ENCODE results near the gene ZDHHC11B.

The ZDHHC11B gene

DNA sequence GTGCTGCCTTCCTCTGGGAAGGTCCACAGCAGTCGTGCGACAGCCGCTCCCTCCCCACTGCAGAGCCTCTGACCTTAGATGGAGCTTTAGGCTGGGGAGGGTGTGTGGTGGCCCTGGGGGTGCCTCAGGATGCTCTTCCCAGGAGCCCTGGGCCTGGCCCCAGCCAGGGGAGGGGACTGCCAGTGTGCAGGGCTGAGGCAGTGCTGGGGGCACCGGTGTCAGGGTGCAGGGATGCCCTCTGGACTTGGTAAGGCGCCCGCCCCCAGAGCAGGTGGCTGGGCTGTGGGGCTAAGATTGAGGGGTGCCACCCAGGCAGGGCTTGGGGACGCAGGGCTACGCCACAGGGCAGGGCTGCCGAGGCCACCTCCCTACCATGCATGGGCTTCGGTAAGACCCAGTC is 13.9 kb downstream of the ZDHHC11B start:
- in situ Hi-C loops (cut with HindIII; ENCODE audit: low sequenced_read_pairs), result loop anchor here (25.0 kb wide), 1 partner anchor 258 kb away; the partner anchor contains the start of gene SLC9A3

DNA sequence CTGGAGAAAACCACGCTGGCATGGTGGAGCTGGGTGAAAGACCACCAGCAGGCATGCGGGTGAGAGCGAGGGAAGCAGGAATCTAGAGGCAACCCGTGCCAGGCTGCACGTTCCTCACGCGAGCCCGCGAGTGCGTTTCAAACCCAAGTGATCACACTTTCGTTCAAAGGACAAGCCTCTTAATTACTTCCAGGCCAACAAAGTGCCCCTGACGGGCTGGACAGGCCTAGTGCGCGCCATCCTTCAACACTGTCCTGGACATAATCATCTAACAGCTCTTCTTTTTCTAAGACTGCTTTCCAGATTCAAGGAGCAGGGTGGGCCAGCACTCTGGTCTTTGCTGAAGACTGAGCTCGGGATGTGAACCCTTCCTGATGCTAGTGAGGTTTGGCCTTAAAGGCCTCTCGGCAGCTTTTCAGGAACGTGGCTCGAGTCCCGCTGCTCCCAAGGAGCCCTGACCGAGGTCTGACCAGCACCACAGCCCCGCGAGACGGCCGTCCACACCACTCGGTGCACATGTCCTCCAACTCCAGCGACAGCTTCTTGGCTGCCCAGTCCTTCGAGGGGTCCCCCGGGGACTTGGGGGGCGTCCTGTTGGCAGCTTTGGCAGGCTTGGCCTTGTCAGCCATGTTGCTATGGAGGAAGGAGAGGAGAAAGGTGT is 14.9 kb downstream of the ZDHHC11B start:
- in situ Hi-C loops (cut with HindIII; ENCODE audit: low sequenced_read_pairs), result loop anchor here (25.0 kb wide), 1 partner anchor 257 kb away; the partner anchor contains the start of gene SLC9A3

- in situ Hi-C loops (cut with HindIII; ENCODE audit: low sequenced_read_pairs), result loop anchor here (25.0 kb wide), 1 partner anchor 255 kb away; the partner anchor contains the start of gene SLC9A3
Measured at GRCh38 chr5:766666-767431, 17.7 kb downstream of the ZDHHC11B start.

GRCh38 chr5:765948-766631 is 18.4 kb downstream of the ZDHHC11B start:
- in situ Hi-C loops (cut with HindIII; ENCODE audit: low sequenced_read_pairs), result loop anchor here (25.0 kb wide), 1 partner anchor 254 kb away; the partner anchor contains the start of gene SLC9A3

DNA sequence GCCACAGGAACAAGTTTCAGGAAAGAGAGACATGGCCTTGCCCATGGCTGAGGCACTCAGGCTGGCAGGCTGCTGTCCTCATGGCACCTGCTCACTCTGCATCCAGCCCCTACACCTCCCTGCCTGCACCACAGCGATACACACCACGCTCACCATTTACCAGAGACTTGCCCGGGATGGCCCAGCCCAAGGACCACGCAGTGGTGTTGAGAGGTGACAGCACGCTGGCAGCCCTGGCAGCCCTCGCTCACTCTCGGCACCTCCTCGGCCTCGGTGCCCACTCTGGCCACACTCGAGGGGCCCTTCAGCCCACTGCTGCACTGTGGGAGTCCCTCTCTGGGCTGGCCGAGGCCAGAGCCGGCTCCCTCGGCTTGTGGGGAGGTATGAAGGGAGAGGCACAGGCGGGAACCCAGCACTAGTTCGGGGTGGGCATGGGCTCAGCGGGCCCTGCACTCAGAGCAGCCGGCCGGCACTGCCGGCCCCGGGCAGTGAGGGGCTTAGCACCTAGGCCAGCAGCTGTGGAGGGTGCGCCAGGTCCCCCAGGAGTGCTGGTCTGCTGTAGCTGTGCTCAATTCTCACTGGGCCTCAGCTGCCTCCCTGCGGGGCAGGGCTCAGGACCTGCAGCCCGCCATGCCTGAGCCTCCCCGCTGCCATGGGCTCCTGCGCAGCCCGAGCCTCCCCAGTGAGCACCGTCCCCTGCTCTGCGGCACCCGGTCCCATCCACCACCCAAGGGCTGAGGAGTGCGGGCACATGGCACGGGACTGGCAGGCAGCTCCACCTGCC is 20.3 kb downstream of the ZDHHC11B start:
- in situ Hi-C loops (cut with HindIII; ENCODE audit: low sequenced_read_pairs), result loop anchor here (25.0 kb wide), 1 partner anchor 252 kb away; the partner anchor contains the start of gene SLC9A3

DNA sequence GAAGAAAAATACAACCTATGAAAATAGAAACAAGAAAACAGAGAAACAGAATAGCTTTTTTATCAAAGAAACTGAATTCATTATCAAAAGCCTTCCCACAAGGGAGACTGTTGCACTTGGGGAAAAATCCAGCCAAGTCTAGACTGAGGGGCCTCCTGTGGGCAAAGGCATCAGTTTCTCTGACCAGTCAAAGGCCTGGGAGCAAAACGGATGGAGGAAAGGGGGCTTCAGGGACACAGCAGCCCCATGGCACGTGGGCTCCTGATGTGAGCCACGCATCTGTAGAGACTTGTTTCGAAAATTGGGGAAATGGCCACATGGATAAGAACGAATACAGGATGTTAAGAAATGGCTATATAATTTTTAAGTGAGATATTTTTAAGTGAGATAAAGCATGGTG is 21.1 kb downstream of the ZDHHC11B start:
- in situ Hi-C loops (cut with HindIII; ENCODE audit: low sequenced_read_pairs), result loop anchor here (25.0 kb wide), 1 partner anchor 251 kb away; the partner anchor contains the start of gene SLC9A3

DNA sequence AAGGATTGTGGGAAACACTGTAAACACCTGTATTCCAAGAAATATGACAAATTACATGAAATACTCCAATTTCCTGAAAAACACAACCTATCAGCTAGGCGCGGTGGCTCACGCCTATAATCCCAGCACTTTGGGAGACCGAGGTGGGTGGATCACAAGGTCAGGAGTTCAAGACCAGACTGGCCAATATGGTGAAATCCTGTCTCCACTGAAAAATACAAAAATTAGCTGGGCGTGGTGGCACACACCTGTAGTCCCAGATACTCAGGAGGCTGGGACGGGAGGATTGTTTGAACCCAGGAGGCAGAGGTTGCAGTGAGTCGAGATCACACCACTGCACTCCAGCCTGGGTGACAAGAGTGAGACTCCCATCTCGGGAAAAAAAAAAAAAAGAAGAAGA is 21.5 kb downstream of the ZDHHC11B start:
- in situ Hi-C loops (cut with HindIII; ENCODE audit: low sequenced_read_pairs), result loop anchor here (25.0 kb wide), 1 partner anchor 251 kb away; the partner anchor contains the start of gene SLC9A3

DNA sequence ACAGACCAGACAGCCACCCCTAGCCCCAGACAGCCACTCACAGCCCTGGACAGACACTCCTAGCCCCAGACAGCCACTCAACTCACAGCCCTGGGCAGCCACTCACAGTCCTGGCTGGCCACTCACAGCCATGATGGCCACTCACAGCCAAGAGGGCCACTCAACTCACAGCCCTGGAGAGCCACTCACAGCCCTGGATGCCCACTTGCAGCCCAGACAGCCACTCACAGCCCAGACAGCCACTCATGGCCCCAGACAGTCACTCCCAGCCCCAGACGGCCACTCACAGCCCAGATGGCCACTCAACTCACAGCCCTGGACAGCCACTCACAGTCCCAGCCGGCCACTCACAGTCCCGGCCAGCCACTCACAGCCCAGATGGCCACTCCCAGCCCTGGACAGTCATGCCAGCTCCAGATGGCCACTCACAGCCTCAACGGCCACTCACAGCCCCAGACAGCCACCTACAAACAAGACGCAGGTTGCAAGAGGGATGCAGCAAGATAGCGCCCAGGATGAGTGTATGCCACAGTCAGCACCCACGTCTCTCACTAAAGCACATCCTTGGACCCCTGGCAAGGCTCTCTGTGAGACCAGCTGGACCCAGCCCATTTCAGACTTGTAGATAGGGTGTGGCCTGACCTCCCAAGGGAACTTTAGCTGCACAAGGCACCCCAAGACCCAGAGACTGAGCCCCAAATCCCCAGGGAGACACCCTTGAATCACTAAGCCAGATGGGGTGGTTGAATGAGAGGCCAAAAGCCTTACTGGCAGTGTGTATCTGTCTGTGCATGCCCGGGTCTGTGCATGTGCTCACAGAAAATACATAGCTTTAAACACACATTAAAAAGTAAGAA is 22.4 kb downstream of the ZDHHC11B start:
- in situ Hi-C loops (cut with HindIII; ENCODE audit: low sequenced_read_pairs), result loop anchor here (25.0 kb wide), 1 partner anchor 250 kb away; the partner anchor contains the start of gene SLC9A3

GRCh38 chr5:761059-761771 is 23.3 kb downstream of the ZDHHC11B start:
- in situ Hi-C loops (cut with HindIII; ENCODE audit: low sequenced_read_pairs), result loop anchor here (25.0 kb wide), 1 partner anchor 249 kb away; the partner anchor contains the start of gene SLC9A3

GRCh38 chr5:760363-761058 is 24.0 kb downstream of the ZDHHC11B start:
- in situ Hi-C loops (cut with HindIII; ENCODE audit: low sequenced_read_pairs), result loop anchor here (25.0 kb wide), 1 partner anchor 248 kb away; the partner anchor contains the start of gene SLC9A3

DNA sequence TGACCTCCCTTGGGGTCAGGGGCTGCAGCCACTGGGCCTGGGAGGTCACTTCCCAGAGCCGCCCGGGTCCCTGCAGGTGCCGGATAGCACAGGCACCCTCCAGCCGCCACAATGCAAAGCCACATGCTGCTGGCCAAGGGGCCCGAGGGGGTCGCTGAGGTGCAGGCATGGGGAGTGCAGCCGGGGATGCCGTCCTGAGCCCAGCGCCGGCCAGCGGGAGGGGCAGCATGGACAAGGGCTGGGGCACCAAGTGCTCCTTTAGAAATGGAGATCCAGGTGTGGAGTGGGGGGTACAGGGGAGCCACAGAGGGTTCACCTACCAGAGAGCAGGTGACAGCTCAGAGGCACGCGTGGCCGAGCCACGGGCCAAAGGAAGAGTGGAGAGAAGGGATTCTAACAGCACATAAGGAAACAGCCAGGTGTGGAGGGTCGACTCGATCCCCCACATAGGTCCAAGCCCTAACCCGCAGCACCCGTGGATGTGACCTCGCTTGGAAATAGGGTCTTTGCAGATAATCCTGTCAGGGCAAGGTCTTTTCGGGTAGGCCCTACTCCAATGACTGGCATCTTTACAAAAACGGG is 24.7 kb downstream of the ZDHHC11B start:
- in situ Hi-C loops (cut with HindIII; ENCODE audit: low sequenced_read_pairs), result loop anchor here (25.0 kb wide), 1 partner anchor 248 kb away; the partner anchor contains the start of gene SLC9A3

DNA sequence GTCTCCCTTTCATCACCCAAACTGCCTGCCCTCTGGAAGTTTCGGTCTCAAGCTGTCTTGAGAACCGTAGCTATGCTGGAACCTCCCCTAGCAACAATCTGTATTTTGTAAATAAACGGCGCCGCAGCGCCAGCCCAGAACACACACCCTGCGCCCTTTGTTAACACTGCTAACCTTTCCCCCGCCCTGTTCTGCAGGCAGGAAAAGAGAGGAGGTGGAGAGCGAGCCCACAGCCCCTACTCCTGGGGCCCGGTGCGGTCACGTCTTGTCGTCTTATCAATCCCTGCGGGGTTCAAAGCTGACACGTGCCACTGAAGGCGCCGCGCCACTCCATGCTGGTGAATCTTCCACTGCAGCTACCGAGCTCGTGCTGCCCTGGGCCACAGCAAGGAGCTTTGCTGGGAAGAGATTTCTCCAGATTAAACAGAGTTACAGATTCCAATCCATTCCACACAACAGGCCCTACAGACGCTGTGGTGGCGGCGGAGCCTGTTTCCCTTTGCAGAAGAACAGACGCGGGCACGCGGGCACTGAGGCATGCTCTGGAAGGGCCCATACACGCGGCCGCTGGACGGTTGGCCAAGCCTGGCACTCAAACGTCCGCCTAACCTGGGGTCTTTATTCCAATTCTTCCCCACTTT is 25.3 kb downstream of the ZDHHC11B start:
- in situ Hi-C loops (cut with HindIII; ENCODE audit: low sequenced_read_pairs), result loop anchor here (25.0 kb wide), 1 partner anchor 247 kb away; the partner anchor contains the start of gene SLC9A3

DNA sequence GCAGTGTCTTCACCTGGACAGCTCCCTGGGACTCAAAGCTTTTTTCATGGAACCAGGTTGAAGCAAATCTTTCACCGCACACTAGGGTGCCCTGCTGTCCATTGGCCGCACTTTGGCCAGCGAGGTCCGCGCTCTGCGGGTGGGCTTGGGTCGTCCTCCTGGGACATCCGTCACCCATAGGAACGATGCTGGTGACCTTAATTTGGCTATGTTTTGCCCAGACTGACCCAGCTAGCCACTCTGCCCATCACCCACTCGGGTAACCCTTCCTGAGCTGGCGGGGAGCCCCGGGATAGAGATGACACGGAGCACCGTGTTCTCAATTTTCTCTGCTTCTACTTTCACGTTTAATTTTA is 25.9 kb downstream of the ZDHHC11B start:
- in situ Hi-C loops (cut with HindIII; ENCODE audit: low sequenced_read_pairs), result loop anchor here (25.0 kb wide), 1 partner anchor 246 kb away; the partner anchor contains the start of gene SLC9A3

GRCh38 chr5:757931-758697 is 26.4 kb downstream of the ZDHHC11B start:
- in situ Hi-C loops (cut with HindIII; ENCODE audit: low sequenced_read_pairs), result loop anchor here (25.0 kb wide), 1 partner anchor 246 kb away; the partner anchor contains the start of gene SLC9A3

GRCh38 chr5:757346-757930 is 27.1 kb downstream of the ZDHHC11B start:
- in situ Hi-C loops (cut with HindIII; ENCODE audit: low sequenced_read_pairs), result loop anchor here (25.0 kb wide), 1 partner anchor 245 kb away; the partner anchor contains the start of gene SLC9A3

Measured in endothelial cell of hepatic sinusoid (primary cell).